IMR-90 (cell line): ENCODE data around the gene CNOT3.
"Not testable (repeated sequence)": the region's sequence is repeated elsewhere in the genome, so short reads cannot be mapped to it uniquely, and the experiment has no call there.

ENCODE experiments used
- BHLHE40 ChIP-seq: fragments of 150-350 bp; IDR thresholded peaks from 2 replicates; pipeline ENCODE4 v1.6.1; 2016; ENCODE audit warnings: mild to moderate bottlenecking, low read depth, low read length
- MAZ ChIP-seq: IDR thresholded peaks from 2 replicates; pipeline ENCODE4 v1.6.1; 2012; ENCODE audit warnings: low read depth, mild to moderate bottlenecking, low read length, improper control_type of control experiment, moderate library complexity, borderline replicate concordance
- POLR2A ChIP-seq: IDR thresholded peaks from 2 replicates; pipeline ENCODE4 v1.6.1; 2012; ENCODE audit warnings: mild to moderate bottlenecking, low read depth, low read length
- RAD21 ChIP-seq: IDR thresholded peaks from 2 replicates; pipeline ENCODE4 v1.6.1; 2012; ENCODE audit warnings: low read length, improper control_type of control experiment
- RFX5 ChIP-seq: IDR thresholded peaks from 2 replicates; pipeline ENCODE4 v1.8.0; 2012; ENCODE audit warnings: low read depth, mild to moderate bottlenecking, low read length, moderate library complexity
- SMC3 ChIP-seq: fragments of 150-350 bp; IDR thresholded peaks from 2 replicates; pipeline ENCODE4 v1.6.1; 2016; ENCODE audit warnings: low read depth, mild to moderate bottlenecking, antibody characterized with exemption, low read length, moderate library complexity
- USF2 ChIP-seq: fragments of 150-350 bp; IDR thresholded peaks from 2 replicates; pipeline ENCODE4 v1.6.1; 2017; ENCODE audit warnings: mild to moderate bottlenecking, antibody characterized with exemption, low read length, low read depth
- TF ChIP-seq, protein P1 (sequence below): conservative IDR thresholded peaks from 2 replicates; pipeline ENCODE4 v1.5.1; 2012; ENCODE audit warnings: mild to moderate bottlenecking, low read depth, low read length, improper control_type of control experiment
- TF ChIP-seq, protein P2 (sequence below): fragments of 150-350 bp; IDR thresholded peaks from 2 replicates; pipeline ENCODE4 v1.6.1; 2016; ENCODE audit warnings: low read depth, mild to moderate bottlenecking, low read length, moderate library complexity, borderline replicate concordance

GRCh38 chr19:54194463-54194862, 56.9 kb downstream of the CNOT3 start:
- TF ChIP-seq, protein P1, sequence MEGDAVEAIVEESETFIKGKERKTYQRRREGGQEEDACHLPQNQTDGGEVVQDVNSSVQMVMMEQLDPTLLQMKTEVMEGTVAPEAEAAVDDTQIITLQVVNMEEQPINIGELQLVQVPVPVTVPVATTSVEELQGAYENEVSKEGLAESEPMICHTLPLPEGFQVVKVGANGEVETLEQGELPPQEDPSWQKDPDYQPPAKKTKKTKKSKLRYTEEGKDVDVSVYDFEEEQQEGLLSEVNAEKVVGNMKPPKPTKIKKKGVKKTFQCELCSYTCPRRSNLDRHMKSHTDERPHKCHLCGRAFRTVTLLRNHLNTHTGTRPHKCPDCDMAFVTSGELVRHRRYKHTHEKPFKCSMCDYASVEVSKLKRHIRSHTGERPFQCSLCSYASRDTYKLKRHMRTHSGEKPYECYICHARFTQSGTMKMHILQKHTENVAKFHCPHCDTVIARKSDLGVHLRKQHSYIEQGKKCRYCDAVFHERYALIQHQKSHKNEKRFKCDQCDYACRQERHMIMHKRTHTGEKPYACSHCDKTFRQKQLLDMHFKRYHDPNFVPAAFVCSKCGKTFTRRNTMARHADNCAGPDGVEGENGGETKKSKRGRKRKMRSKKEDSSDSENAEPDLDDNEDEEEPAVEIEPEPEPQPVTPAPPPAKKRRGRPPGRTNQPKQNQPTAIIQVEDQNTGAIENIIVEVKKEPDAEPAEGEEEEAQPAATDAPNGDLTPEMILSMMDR = not testable (repeated sequence)
- not testable (repeated sequence) for TF ChIP-seq POLR2A, BHLHE40, MAZ, RFX5, RAD21, SMC3, USF2
- TF ChIP-seq, protein P2, sequence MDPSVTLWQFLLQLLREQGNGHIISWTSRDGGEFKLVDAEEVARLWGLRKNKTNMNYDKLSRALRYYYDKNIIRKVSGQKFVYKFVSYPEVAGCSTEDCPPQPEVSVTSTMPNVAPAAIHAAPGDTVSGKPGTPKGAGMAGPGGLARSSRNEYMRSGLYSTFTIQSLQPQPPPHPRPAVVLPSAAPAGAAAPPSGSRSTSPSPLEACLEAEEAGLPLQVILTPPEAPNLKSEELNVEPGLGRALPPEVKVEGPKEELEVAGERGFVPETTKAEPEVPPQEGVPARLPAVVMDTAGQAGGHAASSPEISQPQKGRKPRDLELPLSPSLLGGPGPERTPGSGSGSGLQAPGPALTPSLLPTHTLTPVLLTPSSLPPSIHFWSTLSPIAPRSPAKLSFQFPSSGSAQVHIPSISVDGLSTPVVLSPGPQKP = not testable (repeated sequence)
